ENCODE results near the gene LTBP4. TPM values are rescaled to one million over a fixed set of nuclear protein-coding genes. Genes with fewer than 3 reads are reported as not detected.
A peak's percentile ranks its signal among the peaks of the same experiment; 100 is the strongest.
"Not testable (repeated sequence)": the region's sequence is repeated elsewhere in the genome, so short reads cannot be mapped to it uniquely, and the experiment has no call there.

The LTBP4 gene
- total and polyA plus RNA-seq, 5 experiments from 2014 or later, result 13.4 to 114 (median 27.4) TPM

DNA sequence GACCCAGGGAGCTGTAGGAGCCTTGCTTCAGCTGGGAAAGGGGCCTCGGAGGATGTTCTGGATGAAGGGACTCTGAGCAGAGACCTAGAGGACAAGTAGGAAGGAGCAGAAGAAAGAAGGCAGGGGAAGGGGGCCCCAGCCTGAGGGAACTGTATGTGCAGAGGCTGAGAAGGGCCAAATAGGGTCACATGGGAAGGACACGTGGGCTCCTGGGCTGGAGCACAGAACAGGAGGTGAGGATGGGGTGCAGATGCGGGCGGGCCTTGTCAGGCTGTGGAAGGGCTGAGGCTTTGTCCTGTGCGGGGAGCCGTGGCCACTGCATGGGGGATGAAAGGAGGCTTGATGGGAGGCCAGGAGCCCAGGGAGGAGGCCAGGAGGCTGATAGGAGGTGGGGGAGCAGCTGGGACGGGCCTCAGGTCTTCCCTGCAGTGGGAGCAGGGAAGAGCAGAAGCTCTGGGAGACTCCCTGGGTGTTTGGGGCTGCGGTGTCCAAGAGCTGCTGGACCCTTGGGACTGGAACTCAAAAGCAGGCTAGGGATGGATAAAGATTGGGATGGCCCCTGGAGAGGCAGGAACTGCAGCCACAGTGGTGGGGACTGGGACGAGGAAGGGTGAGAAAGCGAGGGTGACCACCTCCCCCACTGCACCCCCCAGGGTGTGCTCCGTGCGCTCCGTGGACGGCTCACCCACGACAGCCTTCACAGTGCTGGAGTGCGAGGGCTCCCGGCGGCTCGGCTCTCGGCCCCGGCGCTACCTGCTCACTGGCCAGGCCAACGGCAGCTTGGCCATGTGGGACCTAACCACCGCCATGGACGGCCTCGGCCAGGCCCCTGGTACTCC, 11.4 kb upstream of the LTBP4 start:
- no peak for ATAC-seq
- DNase-seq, result no peak
- peaks cover 5 to 43% (median 6%) of the 10 kb centered on the region in 3 donors for H3K36me3 Mint-ChIP-seq
- POLR2A ChIA-PET, result no interaction called here
- H3K27ac Mint-ChIP-seq, result peak overlapping the region in 4 of 10 donors; percentile 18 to 78 (median 54)
- H3K27me3 Mint-ChIP-seq, result peaks cover 0 to 2% (median 0%) of the 10 kb centered on the region in 5 donors
- H3K4me3 Mint-ChIP-seq, result no peak overlapping the region
- H3K9me3 Mint-ChIP-seq, result no peaks in the 10 kb centered on the region
- H3K4me1 Mint-ChIP-seq, result peaks cover 8 to 15% (median 12%) of the 10 kb centered on the region in 4 donors

DNA sequence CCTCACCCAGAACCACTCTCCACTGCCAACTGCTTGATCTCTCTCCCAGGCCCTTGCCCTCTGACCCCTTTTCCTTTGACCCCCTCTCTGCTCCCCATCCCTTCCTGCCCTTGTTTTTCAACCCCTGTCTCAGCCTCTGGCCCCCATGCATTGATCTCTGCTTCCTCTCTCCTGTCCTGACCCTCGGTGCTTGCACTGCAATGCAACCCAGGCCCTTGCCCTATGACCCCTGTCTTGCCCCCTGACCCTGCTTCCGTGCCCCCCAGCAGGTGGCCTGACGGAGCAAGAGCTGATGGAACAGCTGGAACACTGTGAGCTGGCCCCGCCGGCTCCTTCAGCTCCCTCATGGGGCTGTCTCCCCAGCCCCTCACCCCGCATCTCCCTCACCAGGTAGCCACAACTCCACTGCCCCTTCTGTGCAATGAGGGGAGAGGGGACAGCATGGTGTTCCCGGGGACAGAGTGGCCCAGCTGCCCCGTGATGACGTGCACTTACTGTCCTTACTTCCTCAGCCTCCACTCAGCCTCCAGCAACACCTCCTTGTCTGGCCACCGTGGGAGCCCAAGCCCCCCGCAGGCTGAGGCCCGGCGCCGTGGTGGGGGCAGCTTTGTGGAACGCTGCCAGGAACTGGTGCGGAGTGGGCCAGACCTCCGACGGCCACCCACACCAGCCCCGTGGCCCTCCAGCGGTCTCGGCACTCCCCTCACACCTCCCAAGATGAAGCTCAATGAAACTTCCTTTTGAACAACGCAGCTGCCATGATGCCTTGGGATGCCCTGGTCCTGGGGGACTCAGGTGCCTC, 10.5 kb upstream of the LTBP4 start:
- DNase-seq (no peak), ATAC-seq (no peak)
- Mint-ChIP-seq H3K27me3 (peaks cover 0 to 2% (median 0%) of the 10 kb centered on the region in 5 donors), H3K4me3 (no peak overlapping the region), H3K4me1 (peaks cover 10 to 18% (median 12%) of the 10 kb centered on the region in 4 donors), H3K36me3 (peaks cover 5 to 35% (median 5%) of the 10 kb centered on the region in 3 donors), H3K9me3 (no peaks in the 10 kb centered on the region), H3K27ac (no peak overlapping the region)
- POLR2A ChIA-PET, result no interaction called here

DNA sequence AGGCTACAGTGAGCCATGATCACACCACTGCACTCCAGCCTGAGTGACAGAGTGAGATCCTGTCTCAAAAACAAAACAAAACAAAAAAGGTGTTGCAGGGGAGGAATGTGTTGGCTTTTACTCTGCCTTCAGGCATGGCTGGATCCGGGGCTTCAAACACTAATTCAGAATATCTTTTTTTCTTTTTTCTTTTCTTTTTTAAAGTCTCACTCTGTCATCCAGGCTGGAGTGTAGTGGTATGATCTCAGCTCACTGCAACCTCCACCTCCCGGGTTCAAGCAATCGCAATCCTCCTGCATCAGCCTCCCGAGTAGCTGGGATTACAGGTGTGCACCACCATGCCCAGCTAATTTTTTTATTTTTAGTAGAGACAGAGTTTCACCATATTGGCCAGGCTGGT, 9.4 kb upstream of the LTBP4 start:
- peaks cover 8 to 18% (median 12%) of the 10 kb centered on the region in 4 donors for H3K4me1 Mint-ChIP-seq
- peaks cover 0 to 24% (median 3%) of the 10 kb centered on the region in 3 donors for H3K36me3 Mint-ChIP-seq
- peak overlapping the region in 2 of 10 donors; percentile 44 to 70 for H3K27ac Mint-ChIP-seq
- H3K4me3 Mint-ChIP-seq, H3K27me3 Mint-ChIP-seq, H3K9me3 Mint-ChIP-seq, POLR2A ChIA-PET, DNase-seq, ATAC-seq: not testable (repeated sequence)

DNA sequence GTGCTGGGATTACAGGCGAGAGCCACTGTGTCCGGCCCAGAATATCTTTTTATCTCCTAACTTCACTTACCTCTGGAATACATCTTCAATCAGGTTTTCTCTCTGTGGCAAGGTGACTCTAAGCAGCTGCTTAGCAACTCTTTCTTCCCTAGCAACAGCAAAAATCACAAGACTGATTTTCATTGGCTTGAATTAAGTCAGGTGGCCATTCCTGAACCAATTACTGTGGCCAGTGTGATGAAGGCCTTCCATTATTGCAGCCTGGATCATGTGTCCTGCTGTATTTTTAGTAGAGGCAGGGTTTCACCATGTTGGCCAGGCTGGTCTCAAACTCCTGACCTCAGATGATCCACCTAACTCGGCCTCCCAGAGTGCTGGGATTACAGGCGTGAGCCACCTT, 9.0 kb upstream of the LTBP4 start:
- no peak for DNase-seq
- H3K36me3 Mint-ChIP-seq, result peaks cover 0 to 20% (median 2%) of the 10 kb centered on the region in 3 donors
- peaks cover 8 to 19% (median 12%) of the 10 kb centered on the region in 4 donors for H3K4me1 Mint-ChIP-seq
- peak; percentile 39 to 80 for ATAC-seq
- peak overlapping the region in 2 of 10 donors; percentile 44 to 70 for H3K27ac Mint-ChIP-seq
- POLR2A ChIA-PET, result no interaction called here
- no peak overlapping the region for H3K4me3 Mint-ChIP-seq
- peaks cover 0 to 4% (median 2%) of the 10 kb centered on the region in 5 donors for H3K27me3 Mint-ChIP-seq
- H3K9me3 Mint-ChIP-seq, result no peaks in the 10 kb centered on the region

DNA sequence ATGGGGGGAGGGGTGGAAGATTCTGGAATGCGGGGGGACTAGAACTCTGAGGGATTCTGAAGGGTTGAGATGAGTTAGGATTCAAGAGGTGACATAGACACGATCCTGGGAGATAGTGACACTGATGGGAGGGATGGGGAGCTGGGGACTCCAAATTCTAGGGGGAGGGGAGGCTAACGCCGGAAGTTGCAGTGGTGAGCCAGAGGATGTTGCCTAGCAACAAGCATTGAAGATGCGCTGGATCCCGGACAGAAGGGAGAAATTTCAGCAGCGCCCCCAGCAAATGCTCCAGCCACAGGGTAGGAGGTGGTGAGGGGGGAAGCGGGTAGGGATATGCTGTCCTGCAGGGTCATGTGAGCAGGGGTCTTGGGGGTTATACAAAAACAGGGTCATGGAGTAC, 6.9 kb upstream of the LTBP4 start:
- POLR2A ChIA-PET, result interaction anchor here (0.6 kb wide), 1 partner anchor 162 kb away, joined by 3 read pairs; no protein-coding TSS in a partner anchor
- peaks cover 3 to 19% (median 14%) of the 10 kb centered on the region in 5 donors for H3K27me3 Mint-ChIP-seq
- no peaks in the 10 kb centered on the region for H3K9me3 Mint-ChIP-seq
- H3K27ac Mint-ChIP-seq, result peak overlapping the region in 7 of 10 donors; percentile 10 to 77 (median 64)
- peak in 1 of 10 donors; percentile 57 for DNase-seq
- peak overlapping the region in 1 of 10 donors; percentile 52 for H3K4me3 Mint-ChIP-seq
- H3K4me1 Mint-ChIP-seq, result peaks cover 14 to 26% (median 24%) of the 10 kb centered on the region in 4 donors
- H3K36me3 Mint-ChIP-seq, result peaks cover 0 to 2% (median 2%) of the 10 kb centered on the region in 3 donors
- no peak for ATAC-seq

DNA sequence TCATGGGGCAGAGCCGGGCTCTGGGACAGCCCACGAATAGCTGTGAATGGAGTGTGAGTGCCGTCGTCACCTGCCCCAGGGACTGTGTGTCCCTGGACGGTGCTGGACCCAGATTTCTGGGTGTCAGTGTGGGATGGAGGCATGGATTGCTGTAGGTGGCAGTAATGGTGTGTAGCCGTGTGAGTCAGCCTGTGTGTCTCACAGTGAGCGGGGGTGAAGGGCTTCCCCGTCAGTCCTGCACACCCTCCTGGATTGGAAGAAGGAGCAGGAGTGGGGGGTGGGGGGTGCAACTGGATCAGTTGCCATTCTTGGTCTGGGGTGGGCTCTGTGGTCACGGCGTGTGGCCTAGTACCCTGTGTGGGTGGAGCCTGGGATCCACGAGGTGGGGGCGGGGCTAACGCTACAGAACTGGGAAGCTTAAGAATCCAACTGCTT, 6.5 kb upstream of the LTBP4 start:
- peaks cover 0 to 2% (median 2%) of the 10 kb centered on the region in 3 donors for H3K36me3 Mint-ChIP-seq
- H3K27ac Mint-ChIP-seq, result peak overlapping the region in 6 of 10 donors; percentile 28 to 77 (median 64)
- ATAC-seq (no peak), DNase-seq (peak in 1 of 10 donors; percentile 55)
- H3K9me3 Mint-ChIP-seq, result no peaks in the 10 kb centered on the region
- peak overlapping the region in 2 of 10 donors; percentile 6 to 52 for H3K4me3 Mint-ChIP-seq
- POLR2A ChIA-PET, result interaction anchor here (1.2 kb wide), 1 partner anchor 24 kb away, joined by 4 read pairs; no protein-coding TSS in a partner anchor
- H3K27me3 Mint-ChIP-seq, result peaks cover 5 to 23% (median 19%) of the 10 kb centered on the region in 5 donors
- H3K4me1 Mint-ChIP-seq, result peaks cover 15 to 31% (median 29%) of the 10 kb centered on the region in 4 donors

DNA sequence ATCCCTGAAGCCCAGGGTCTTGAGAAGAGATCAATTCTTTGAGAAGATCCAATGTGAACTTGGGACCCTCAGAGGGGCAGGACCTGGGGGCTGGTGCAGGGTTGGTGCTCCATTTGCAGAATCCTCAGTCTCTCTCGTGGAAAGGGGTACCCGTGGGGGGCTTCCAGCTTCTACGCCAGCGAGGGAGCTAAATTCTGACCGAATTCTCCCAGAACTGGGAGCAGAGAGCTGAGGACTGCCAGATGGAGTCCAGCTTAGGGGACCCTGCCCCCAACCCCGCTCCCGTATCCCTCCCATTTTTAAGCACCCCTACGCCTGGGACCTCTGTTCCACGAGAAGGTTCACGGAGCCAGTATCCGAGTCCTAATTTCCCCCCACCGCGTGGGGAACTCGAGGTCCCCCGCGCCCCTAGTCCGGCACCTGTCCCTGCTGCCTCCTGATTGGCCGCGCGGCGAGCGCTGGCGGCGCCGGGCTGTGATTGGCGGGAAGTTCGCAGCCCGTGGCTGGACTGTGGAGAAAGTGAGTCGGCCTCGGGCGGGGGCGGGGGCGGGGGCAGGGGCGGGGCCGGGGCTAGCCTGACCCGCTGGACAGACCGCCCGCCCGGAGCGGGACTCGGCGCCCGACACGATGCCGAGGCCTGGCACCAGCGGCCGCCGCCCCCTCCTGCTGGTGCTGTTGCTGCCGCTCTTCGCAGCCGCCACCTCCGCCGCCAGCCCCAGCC, 4.4 kb upstream of the LTBP4 start:
- POLR2A ChIA-PET, result no interaction called here
- no peaks in the 10 kb centered on the region for H3K9me3 Mint-ChIP-seq
- peaks cover 19 to 46% (median 40%) of the 10 kb centered on the region in 4 donors for H3K4me1 Mint-ChIP-seq
- H3K4me3 Mint-ChIP-seq, result peak overlapping the region in 3 of 10 donors; percentile 20 to 48 (median 44)
- H3K27ac Mint-ChIP-seq, result no peak overlapping the region
- ATAC-seq, result no peak
- no peaks in the 10 kb centered on the region for H3K36me3 Mint-ChIP-seq
- H3K27me3 Mint-ChIP-seq, result peaks cover 12 to 43% (median 29%) of the 10 kb centered on the region in 5 donors
- DNase-seq, result peak in 1 of 10 donors; percentile 62

DNA sequence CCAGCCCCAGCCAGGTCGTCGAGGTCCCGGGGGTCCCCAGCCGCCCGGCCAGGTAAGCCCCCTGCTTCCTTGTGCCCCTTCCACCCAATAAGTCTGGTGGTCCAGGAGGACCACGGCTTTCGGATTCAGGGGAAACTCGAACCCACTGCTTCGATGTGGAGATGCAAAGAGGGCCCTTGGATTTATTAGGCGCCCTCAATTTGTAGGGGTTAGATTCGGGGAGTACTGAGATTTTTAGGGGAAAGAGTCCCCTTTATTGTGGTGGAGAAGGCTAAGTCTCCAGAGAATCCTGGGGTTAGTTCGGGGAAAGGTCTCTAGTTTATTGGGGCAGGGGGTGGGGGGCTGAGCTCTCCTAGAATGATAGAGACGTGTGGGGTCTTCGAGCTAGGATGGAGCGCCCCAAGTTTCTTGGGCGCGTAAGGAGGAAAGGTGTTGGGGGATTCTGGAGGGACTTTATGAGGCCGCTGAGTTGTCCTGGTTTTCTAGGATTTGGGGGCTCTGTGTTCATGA, 3.8 kb upstream of the LTBP4 start:
- ATAC-seq (no peak), DNase-seq (peak in 1 of 10 donors; percentile 18)
- H3K36me3 Mint-ChIP-seq, result no peaks in the 10 kb centered on the region
- H3K4me3 Mint-ChIP-seq, result peak overlapping the region in 9 of 10 donors; percentile 8 to 86 (median 49)
- H3K9me3 Mint-ChIP-seq, result no peaks in the 10 kb centered on the region
- H3K4me1 Mint-ChIP-seq, result peaks cover 23 to 53% (median 44%) of the 10 kb centered on the region in 4 donors
- POLR2A ChIA-PET, result interaction anchor here (0.8 kb wide), 1 partner anchor 12 kb away, joined by 3 read pairs; no protein-coding TSS in a partner anchor
- H3K27ac Mint-ChIP-seq, result peak overlapping the region in 2 of 10 donors; percentile 53 to 79
- peaks cover 13 to 47% (median 31%) of the 10 kb centered on the region in 5 donors for H3K27me3 Mint-ChIP-seq

DNA sequence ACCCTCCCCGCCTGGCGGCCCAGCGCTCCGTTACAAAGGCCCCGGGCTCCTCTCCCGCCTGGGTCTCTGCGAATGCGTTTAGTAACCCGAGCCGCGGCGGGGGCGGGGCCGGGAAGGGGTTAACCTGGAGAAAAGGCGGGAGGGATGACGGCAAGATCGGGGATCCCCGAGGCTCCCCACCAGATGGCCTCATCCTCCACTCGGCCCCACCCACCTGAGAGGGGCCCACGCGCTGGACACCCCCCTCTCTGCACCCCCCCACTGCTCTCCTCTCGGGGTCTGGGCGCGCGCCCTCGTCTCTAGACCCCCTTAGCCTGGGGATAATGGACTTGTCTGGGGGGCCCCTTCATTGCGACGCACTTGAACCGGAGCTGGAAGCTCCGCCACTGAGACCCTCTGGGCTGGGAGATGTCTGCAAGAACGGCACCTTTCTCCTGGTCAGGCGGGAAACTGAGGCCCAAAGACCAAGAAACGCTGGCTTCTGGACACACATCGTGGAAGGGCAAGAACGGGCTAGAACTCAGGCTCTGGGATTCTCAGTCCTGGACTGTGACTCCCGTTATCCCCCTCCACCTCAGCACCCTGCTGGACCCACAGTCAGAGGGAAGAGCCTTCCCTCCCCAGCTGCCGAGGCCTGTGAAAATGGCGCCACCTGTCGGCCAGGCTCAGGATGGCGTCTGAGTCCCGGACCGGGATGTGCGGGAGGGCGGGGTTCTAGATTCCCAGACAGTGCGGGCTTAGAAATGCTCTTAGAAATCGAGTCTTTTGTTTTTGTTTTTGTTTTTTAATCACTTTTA, 2.9 kb upstream of the LTBP4 start:
- POLR2A ChIA-PET, result interaction anchor here (0.8 kb wide), 1 partner anchor 11 kb away, joined by 3 read pairs; no protein-coding TSS in a partner anchor
- Mint-ChIP-seq H3K27ac (no peak overlapping the region), H3K4me1 (peaks cover 23 to 62% (median 51%) of the 10 kb centered on the region in 4 donors), H3K9me3 (no peaks in the 10 kb centered on the region), H3K36me3 (no peaks in the 10 kb centered on the region), H3K27me3 (peaks cover 13 to 47% (median 31%) of the 10 kb centered on the region in 5 donors), H3K4me3 (peak overlapping the region in 7 of 10 donors; percentile 22 to 57 (median 42))
- ATAC-seq (peak; percentile 50 to 59), DNase-seq (peak; percentile 66 to 86 (median 81))

DNA sequence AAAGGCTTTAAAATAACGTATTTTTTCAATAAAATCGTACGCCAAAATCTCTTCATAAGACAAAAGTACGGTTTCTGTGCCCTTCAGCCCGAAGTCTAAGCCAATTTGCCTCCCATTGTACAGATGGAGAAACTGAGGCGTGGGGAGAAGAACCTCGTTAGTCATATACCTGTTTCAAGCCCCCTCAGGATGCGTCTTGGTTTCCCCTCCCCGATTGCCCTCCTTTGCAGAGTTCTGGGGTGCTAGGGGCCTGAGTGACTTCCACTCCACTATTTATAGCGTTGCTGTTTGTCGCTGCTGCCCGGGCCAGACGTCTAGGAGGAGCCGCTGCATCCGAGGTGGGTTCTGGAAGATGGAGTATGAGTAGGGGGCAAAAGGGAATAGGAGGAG, 2.3 kb upstream of the LTBP4 start:
- DNase-seq, result peak in 1 of 10 donors; percentile 54
- Mint-ChIP-seq H3K36me3 (no peaks in the 10 kb centered on the region), H3K27ac (peak overlapping the region in 1 of 10 donors; percentile 7), H3K27me3 (peaks cover 13 to 47% (median 31%) of the 10 kb centered on the region in 5 donors), H3K9me3 (no peaks in the 10 kb centered on the region), H3K4me3 (peak overlapping the region in 8 of 10 donors; percentile 2 to 83 (median 54)), H3K4me1 (peaks cover 23 to 67% (median 56%) of the 10 kb centered on the region in 4 donors)
- POLR2A ChIA-PET, result interaction anchor here (1.0 to 2.0 kb wide), 3 partner anchors 9 to 23 kb away, joined by 3 to 7 read pairs (median 4); no protein-coding TSS in a partner anchor
- ATAC-seq, result no peak
